Measurements from ENCODE around the gene BAIAP2L1.

BAIAP2L1 gene

GRCh38 chr7:98257701-98258100 is 143.2 kb downstream of the BAIAP2L1 start:
- no peak for DNase-seq

DNA sequence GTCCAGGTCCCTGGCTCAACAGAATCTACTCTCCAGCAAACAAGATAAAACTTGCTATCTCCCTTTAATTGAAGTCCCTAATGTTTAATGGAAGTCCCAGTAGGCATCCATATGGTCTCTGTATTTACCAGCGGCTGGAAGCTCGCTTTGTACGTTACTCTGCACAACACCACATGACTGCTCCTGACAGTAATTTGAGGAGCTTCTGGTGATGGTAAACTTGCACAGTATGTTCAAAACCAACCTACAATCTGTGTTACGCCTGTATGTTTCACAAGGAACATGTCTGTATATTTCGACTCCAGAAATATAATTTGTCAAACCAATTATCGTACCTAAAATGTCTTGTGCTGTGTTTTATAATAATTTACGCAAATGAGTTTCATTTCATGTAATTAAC is 144.5 kb downstream of the BAIAP2L1 start:
- DNase-seq, result no peak

DNA sequence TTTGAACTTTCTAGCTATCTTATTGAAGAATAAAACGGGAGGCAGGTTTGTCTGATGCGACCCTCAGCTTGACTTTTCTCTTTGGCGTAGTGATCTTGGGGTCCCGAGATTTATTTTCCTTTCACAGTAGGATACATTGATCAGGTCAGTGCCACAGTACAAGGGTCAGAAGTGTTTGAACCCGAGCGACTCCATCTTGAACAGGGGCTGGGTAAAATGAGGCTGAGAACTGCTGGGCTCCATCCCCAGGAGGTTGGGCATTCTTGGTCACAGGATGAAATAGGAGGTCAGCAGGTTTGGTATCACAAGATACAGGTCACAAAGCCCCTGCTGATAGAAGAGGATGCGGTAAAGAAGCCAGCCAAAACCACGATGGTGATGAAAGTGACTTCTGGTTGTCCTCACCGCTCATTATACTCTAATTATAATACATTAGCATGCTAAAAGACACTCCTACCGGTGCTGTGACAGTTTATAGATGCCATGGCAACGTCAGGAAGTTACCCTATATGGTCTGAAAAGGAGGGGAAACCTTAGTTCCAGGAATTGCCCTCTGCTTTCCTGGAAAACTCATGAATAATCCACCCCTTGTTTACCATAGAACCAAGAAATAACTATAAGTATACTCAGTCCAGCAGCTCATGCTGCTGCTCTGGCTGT is 145.8 kb downstream of the BAIAP2L1 start:
- DNase-seq, result no peak

DNA sequence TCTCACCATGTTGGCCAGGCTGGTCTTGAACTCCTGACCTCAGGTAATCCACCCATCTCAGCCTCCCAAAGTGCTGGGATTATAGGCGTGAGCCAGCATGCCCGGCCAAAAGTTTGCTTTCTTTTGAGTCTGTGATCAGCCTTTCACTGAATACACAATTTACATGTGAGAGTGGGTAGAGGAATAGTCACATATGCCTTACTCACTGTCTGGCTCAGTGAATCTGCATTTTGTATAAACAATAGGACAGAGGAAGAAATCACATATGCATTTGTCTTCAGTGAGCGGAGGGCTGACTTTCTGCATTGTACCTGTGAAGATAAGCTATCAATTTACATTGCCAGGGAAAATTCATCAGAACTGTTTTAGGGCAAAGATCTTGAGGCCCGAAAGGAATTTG is 146.4 kb downstream of the BAIAP2L1 start:
- no peak for DNase-seq

- no peak for DNase-seq
Observed at GRCh38 chr7:98252425-98253054, 148.3 kb downstream of the BAIAP2L1 start.

DNA sequence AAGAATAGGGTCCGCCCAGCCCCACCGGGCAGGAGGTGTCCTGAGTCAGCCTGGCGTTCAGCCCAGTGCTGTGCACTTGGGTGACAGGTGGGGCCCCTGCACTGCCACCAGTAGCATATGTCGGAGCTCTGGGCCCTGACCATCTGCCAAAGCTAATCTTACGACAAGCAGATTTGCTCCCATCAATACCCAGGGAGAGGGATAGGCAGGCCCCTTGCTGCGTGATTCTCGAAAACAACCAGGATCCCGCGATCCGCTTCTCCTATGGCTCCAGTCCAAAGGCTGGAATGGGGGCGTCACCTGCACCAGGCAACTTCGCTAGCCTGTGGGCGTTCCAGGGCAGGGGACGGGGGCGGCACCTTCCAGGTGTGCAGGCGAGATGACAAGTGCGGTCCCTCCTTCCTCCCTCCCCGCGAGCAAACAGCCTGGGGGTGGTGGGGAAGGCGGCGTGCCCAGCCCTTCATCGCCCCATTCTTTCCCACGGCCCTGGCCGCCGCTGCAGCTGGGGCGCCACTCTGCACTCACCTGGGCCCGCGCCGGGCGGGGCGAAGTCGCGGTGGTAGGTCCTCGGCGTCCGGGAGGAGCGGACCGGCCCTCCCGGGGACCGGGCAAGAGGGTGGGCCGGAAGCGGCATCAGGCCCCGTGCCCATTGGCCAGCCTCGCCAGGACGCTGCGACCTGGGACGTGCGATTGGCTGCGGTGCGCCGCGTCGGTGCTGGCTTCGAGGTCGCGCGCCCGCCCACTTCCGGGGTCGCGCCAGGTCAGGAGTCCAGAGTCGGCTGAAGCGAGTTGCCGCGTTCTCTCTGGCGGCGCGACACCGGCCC is 149.1 kb downstream of the BAIAP2L1 start, which contains the start of gene TECPR1:
Gene TECPR1, minus strand, starts transcription at position 632 of the 824 bp plus-strand sequence. CDS start 6,086 bp downstream, outside the sequence.
- peak; percentile 86 for DNase-seq

DNA sequence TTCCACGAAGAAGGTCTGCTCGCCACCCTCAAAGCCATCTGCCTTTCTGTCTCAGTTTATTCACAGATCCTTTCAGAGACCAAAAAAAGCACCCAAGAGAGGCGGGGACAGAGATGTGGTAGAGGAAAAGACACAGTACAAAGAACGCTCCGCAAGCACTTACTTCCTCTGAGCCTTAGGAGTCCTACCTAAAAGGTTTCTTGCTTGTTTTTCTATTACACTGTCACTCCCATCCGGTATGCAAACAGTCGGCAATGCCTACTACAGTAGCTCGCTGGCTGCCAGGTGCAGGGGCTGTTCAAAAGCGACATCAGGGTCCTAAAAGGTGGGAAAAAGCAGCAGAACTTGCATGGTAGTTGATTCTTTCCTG is 149.7 kb downstream of the BAIAP2L1 start:
- peak; percentile 17 for DNase-seq

DNA sequence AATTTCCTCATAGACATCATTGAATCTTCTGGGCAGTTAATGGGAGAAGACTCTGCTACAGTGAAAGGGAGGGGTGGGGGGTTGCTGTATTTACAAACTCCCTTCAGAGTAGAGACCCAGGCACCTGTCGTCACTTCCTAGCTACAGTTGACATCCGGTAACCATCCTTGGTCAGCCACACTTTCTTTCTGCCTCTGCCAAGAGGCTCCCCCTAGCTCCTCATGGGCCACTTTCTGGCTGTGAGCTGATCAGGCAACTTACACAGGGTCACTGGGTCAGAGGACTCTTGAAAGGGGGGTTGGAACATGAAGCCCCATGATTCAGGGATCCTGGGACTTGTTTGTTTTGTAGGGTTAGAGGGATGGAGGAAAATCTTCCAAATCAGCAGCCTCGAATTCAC is 150.1 kb downstream of the BAIAP2L1 start:
- DNase-seq, result peak; percentile 27

DNA sequence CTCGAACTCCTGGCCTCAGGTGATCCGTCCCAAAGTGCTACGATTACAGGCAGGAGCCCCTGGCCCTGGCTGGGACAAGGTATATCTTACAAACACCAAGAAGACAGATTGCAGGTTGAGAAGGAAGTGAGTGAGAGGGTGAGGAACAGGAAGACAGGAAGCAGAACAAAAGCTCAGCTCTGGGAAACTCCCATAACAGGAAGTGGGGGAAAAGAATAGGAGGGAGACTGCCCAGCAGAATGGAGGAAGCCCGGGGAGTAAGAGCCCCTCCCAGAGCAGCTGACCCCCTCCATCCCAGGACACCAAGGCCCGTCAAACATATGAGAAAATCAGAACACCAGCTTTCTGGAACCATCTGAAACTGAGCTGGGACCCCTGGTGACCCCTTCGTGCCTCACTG is 151.8 kb downstream of the BAIAP2L1 start:
- DNase-seq, result no peak

- DNase-seq, result no peak
Observed at GRCh38 chr7:98248156-98248555, 152.7 kb downstream of the BAIAP2L1 start.

DNA sequence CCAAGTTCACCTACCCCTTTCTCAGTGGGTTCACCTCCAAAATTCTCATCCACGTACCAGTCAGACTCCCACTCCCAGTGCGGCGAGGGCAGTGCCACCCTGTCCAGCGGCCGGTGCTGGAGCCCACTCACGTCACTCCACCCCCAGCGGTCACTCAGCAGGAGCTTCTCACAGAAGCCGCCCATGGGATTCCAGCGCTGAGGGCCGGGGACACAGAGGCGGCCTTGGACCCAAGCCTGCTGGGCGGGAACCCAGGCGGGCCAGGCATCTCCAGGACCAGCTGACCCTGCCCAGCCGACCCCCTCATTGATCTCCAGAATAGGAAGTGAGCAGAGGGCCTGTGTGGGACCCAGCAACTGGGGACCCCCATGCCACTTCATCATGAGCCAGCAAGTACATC is 156.0 kb downstream of the BAIAP2L1 start:
- no peak for DNase-seq

GRCh38 chr7:98242934-98243333 is 158.0 kb downstream of the BAIAP2L1 start:
- DNase-seq, result no peak

DNA sequence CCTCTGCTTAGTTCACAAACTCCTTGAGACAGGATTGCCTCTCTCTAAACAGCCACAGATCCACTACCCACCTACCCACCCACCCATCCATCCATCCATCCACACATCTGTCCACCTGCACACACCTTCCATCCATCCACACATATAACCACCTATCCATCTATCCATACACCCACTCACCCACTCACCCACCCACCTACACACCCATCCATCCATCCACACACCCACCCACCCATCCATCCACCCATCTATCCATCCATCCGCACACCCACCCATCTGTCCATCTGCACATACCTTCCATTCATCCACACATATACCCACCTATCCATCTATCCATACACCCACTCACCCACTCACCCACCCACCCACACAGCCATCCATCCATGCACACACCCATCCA is 158.5 kb downstream of the BAIAP2L1 start:
- DNase-seq, result no peak

DNA sequence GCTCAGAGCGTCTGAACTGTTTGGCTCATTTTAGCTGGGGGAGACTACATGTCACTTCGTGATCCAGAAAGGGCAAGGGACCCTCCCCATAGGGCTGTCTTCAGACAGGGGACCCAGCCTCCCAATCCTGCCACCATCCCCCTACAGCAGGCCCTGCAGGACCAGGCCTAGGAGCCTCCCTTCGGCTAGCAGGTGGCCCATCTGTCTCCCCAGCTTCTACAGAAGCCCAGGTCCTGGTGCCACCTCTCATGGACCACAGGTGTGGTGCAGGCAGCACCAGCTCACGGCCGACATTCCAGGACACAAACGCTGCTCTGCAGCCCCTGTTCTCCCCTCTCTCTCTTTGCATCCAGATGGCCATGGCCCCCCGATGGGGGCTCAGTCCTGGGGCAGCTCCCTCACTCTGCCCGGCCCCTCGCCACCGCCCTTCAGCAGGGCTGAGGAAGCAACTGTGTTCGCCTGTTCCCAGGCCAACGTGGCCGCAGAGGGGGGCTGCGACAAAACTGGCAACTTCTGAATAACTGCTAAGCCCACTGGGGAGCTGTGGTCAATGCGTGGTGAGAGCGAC is 159.1 kb downstream of the BAIAP2L1 start:
- DNase-seq, result no peak
